HUES64 (cell line): ENCODE results near the gene ALX1. TPM values are rescaled to one million over a fixed set of nuclear protein-coding genes. Genes with fewer than 3 reads are reported as not detected.

ENCODE experiments used
- H3K27ac ChIP-seq: 2 replicates; pipeline ENCODE4 v1.7.0; 2013; ENCODE audit warnings: low read depth, low read length, inconsistent platforms
- H3K27me3 ChIP-seq: 2 replicates; pipeline ENCODE4 v1.6.1; 2013; ENCODE audit warnings: mild to moderate bottlenecking, low read length; ENCODE audit not compliant: insufficient read depth
- H3K36me3 ChIP-seq: 2 replicates; pipeline ENCODE4 v1.6.1; 2013; ENCODE audit warnings: mild to moderate bottlenecking, low read length; ENCODE audit not compliant: insufficient read depth
- H3K4me1 ChIP-seq: 2 replicates; pipeline ENCODE4 v1.6.1; 2013; ENCODE audit warnings: mild to moderate bottlenecking, low read length, moderate library complexity; ENCODE audit not compliant: insufficient read depth
- H3K4me3 ChIP-seq: 2 replicates; pipeline ENCODE4 v1.5.1; 2013; ENCODE audit warnings: mild to moderate bottlenecking, low read length, moderate library complexity
- H3K9ac ChIP-seq: 2 replicates; pipeline ENCODE4 v1.6.1; 2013; ENCODE audit warnings: mild to moderate bottlenecking, low read depth, low read length
- H3K9me3 ChIP-seq: 2 replicates; pipeline ENCODE4 v1.6.1; 2013; ENCODE audit warnings: low read depth, low read length; ENCODE audit not compliant: insufficient read depth
- WGBS: fragments of 150-250, 120-280 bp; methylation state at CpG from one replicate; pipeline ENCODE4 v1.1.7; 2013; ENCODE audit warnings: missing lambda C conversion rate; 5-methylcytosine and 5-hydroxymethylcytosine counted together
- polyA plus RNA-seq, 2 experiments: library from polyadenylated mRNA; stranded (reverse); fragments of 50-300 nt; gene quantifications; one replicate each; pipeline ENCODE4 v1.2.3, GENCODE V29; 2013

The ALX1 gene
- 1.5 TPM for polyA plus RNA-seq (2013, experiment 1 of 2)
- polyA plus RNA-seq (2013, experiment 2 of 2) = 2.8 TPM

- WGBS = under 1% methylated on average over 48 of the region's 49 CpGs
- peak within 1 kb of the TSS; percentile 55 for H3K9ac ChIP-seq
- no peaks in the 10 kb centered on the region for H3K36me3 ChIP-seq
- H3K9me3 ChIP-seq = no peaks in the 10 kb centered on the region
- H3K4me3 ChIP-seq = peak within 1 kb of the TSS; percentile 75
- H3K4me1 ChIP-seq = peaks cover 13% of the 10 kb centered on the region
- H3K27me3 ChIP-seq = peaks cover 76% of the 10 kb centered on the region
- peak within 1 kb of the TSS; percentile 80; the same call in 1 of the 2 replicates for H3K27ac ChIP-seq
These were observed at the start of gene ALX1 for GRCh38 chr12:85280165-85280983. Gene ALX1, plus strand, starts transcription at chr12:85280220. Its CDS starts 42 bp downstream, at chr12:85280262.

GRCh38 chr12:85237327-85237726, 42.7 kb upstream of the ALX1 start:
- WGBS = 74% methylated on average over 2 of the region's 2 CpGs
- H3K9me3 ChIP-seq = no peaks in the 10 kb centered on the region
- no peaks in the 10 kb centered on the region for H3K36me3 ChIP-seq
- H3K4me1 ChIP-seq = no peaks in the 10 kb centered on the region
- no peak overlapping the region for H3K27ac ChIP-seq
- no peak overlapping the region for H3K4me3 ChIP-seq
- no peaks in the 10 kb centered on the region for H3K27me3 ChIP-seq
- H3K9ac ChIP-seq = no peak overlapping the region

GRCh38 chr12:85244561-85244960, 35.5 kb upstream of the ALX1 start:
- H3K27ac ChIP-seq = no peak overlapping the region
- H3K9ac ChIP-seq = no peak overlapping the region
- no peaks in the 10 kb centered on the region for H3K9me3 ChIP-seq
- H3K27me3 ChIP-seq = no peaks in the 10 kb centered on the region
- WGBS = 67% methylated on average over 2 of the region's 3 CpGs
- H3K4me3 ChIP-seq = no peak overlapping the region
- H3K4me1 ChIP-seq = no peaks in the 10 kb centered on the region
- H3K36me3 ChIP-seq = no peaks in the 10 kb centered on the region

- Histone ChIP-seq H3K36me3 (no peaks in the 10 kb centered on the region), H3K4me3 (no peak overlapping the region), H3K27me3 (no peaks in the 10 kb centered on the region), H3K4me1 (no peaks in the 10 kb centered on the region), H3K9me3 (no peaks in the 10 kb centered on the region), H3K9ac (no peak overlapping the region), H3K27ac (no peak overlapping the region)
- WGBS = 73% methylated on average over 4 of the region's 4 CpGs
These were observed 26.2 kb upstream of the ALX1 start for GRCh38 chr12:85253853-85254252.

GRCh38 chr12:85257671-85258070, 22.3 kb upstream of the ALX1 start:
- Histone ChIP-seq H3K9ac (no peak overlapping the region), H3K4me1 (no peaks in the 10 kb centered on the region), H3K9me3 (no peaks in the 10 kb centered on the region), H3K36me3 (no peaks in the 10 kb centered on the region), H3K4me3 (no peak overlapping the region), H3K27ac (no peak overlapping the region), H3K27me3 (no peaks in the 10 kb centered on the region; the same call in 1 of the 2 replicates)
- 80% methylated on average over 1 of the region's 1 CpG for WGBS

- Histone ChIP-seq H3K9me3 (no peaks in the 10 kb centered on the region), H3K27me3 (no peaks in the 10 kb centered on the region; the same call in 1 of the 2 replicates), H3K27ac (no peak overlapping the region), H3K36me3 (no peaks in the 10 kb centered on the region), H3K9ac (no peak overlapping the region), H3K4me3 (no peak overlapping the region), H3K4me1 (no peaks in the 10 kb centered on the region)
- 89% methylated on average over 2 of the region's 2 CpGs for WGBS
These were observed 19.6 kb upstream of the ALX1 start for GRCh38 chr12:85260447-85260846.

GRCh38 chr12:85260896-85261295, 19.1 kb upstream of the ALX1 start:
- Histone ChIP-seq H3K27me3 (no peaks in the 10 kb centered on the region; the same call in 1 of the 2 replicates), H3K9ac (no peak overlapping the region), H3K9me3 (no peaks in the 10 kb centered on the region), H3K4me1 (no peaks in the 10 kb centered on the region), H3K36me3 (no peaks in the 10 kb centered on the region), H3K27ac (no peak overlapping the region), H3K4me3 (no peak overlapping the region)
- 70% methylated on average over 3 of the region's 3 CpGs for WGBS

GRCh38 chr12:85266356-85266755, 13.7 kb upstream of the ALX1 start:
- H3K27me3 ChIP-seq = peaks cover 25% of the 10 kb centered on the region
- no peak overlapping the region for H3K9ac ChIP-seq
- no peak overlapping the region for H3K4me3 ChIP-seq
- H3K9me3 ChIP-seq = no peaks in the 10 kb centered on the region
- H3K4me1 ChIP-seq = no peaks in the 10 kb centered on the region
- 90% methylated on average over 2 of the region's 4 CpGs for WGBS
- no peaks in the 10 kb centered on the region for H3K36me3 ChIP-seq
- H3K27ac ChIP-seq = no peak overlapping the region

GRCh38 chr12:85273381-85274314, 6.4 kb upstream of the ALX1 start:
- H3K4me1 ChIP-seq = peaks cover 5% of the 10 kb centered on the region
- peaks cover 97% of the 10 kb centered on the region for H3K27me3 ChIP-seq
- WGBS = 16% methylated on average over 34 of the region's 37 CpGs
- H3K27ac ChIP-seq = no peak overlapping the region
- H3K36me3 ChIP-seq = no peaks in the 10 kb centered on the region
- peak overlapping the region; percentile 49 for H3K4me3 ChIP-seq
- H3K9me3 ChIP-seq = no peaks in the 10 kb centered on the region
- H3K9ac ChIP-seq = no peak overlapping the region

GRCh38 chr12:85274315-85274651, 5.7 kb upstream of the ALX1 start:
- no peak overlapping the region for H3K9ac ChIP-seq
- no peaks in the 10 kb centered on the region for H3K9me3 ChIP-seq
- H3K4me3 ChIP-seq = no peak overlapping the region
- WGBS = 66% methylated on average over 7 of the region's 8 CpGs
- no peak overlapping the region for H3K27ac ChIP-seq
- H3K36me3 ChIP-seq = no peaks in the 10 kb centered on the region
- H3K4me1 ChIP-seq = peaks cover 5% of the 10 kb centered on the region
- H3K27me3 ChIP-seq = peaks cover 98% of the 10 kb centered on the region

- Histone ChIP-seq H3K4me3 (no peak overlapping the region), H3K4me1 (peaks cover 5% of the 10 kb centered on the region), H3K9ac (no peak overlapping the region), H3K9me3 (no peaks in the 10 kb centered on the region), H3K27me3 (peaks cover 99% of the 10 kb centered on the region), H3K36me3 (no peaks in the 10 kb centered on the region), H3K27ac (no peak overlapping the region)
- WGBS = 41% methylated on average over 2 of the region's 2 CpGs
These were observed 4.6 kb upstream of the ALX1 start for GRCh38 chr12:85275374-85275773.
